Measurements from ENCODE around the gene EYA3. TPM values are rescaled to one million over a fixed set of nuclear protein-coding genes. Genes with fewer than 3 reads are reported as not detected.

The EYA3 gene
- total and polyA plus RNA-seq, 2 of the 8 experiments (the other 6 are each of a cell fraction or from before 2014, with no cell fraction given): 15.0 to 33.9 TPM

GRCh38 chr1:27959792-27960603 lies 128.4 kb downstream of the EYA3 start, which contains the start of gene XKR8 (continued):
- TF ChIP-seq CTCF (IDR thresholded peaks at IDR 0.05; ENCODE audit: control extremely low read depth in 1 of 3, insufficient read depth in 1 of 3, low read depth in 1 of 3, low read length in 3 of 3) (peak; percentile 77 to 96 (median 83)), GTF2F1 (IDR thresholded peaks at IDR 0.05; ENCODE audit: borderline replicate concordance, low read depth, low read length) (no peak)

All from H1 (cell line).